Activated T-helper 1 cell treated with anti-CD3 and anti-CD28 coated beads, Interleukin-12 subunit alpha, Interleukin-12 subunit beta, Interleukin-2, Interleukin-4 antibody, amounts not matched to agents 30 ng/mL and 10 ng/mL and 1 ng/mL, durations not matched to agents 14 hours and 24 hours and 36 hours (primary cell): Measurements from ENCODE around the gene SSH2. TPM values are rescaled to one million over a fixed set of nuclear protein-coding genes. Genes with fewer than 3 reads are reported as not detected.
A peak's percentile ranks its signal among the peaks of the same experiment; 100 is the strongest.

ENCODE experiments used
- DNase-seq: peaks from one replicate; pipeline ENCODE4 v3.0.0; 2021; ENCODE audit warnings: low spot score
- H3K27ac Mint-ChIP-seq: one replicate; pipeline ENCODE4 v1.8.0; 2021; ENCODE audit warnings: mild to moderate bottlenecking, mixed read lengths
- H3K27me3 Mint-ChIP-seq: one replicate; pipeline ENCODE4 v1.8.0; 2022; ENCODE audit warnings: mild to moderate bottlenecking, moderate library complexity, mixed read lengths; ENCODE audit not compliant: insufficient read depth
- H3K36me3 Mint-ChIP-seq: one replicate; pipeline ENCODE4 v1.8.0; 2021; ENCODE audit warnings: low read depth, mixed read lengths
- H3K4me1 Mint-ChIP-seq: one replicate; pipeline ENCODE4 v1.8.0; 2021; ENCODE audit warnings: low read depth, mixed read lengths
- H3K4me3 Mint-ChIP-seq: one replicate; pipeline ENCODE4 v1.8.0; 2021; ENCODE audit warnings: mild to moderate bottlenecking, moderate library complexity, mixed read lengths
- H3K9me3 Mint-ChIP-seq: one replicate; pipeline ENCODE4 v1.8.0; 2021; ENCODE audit warnings: mixed read lengths
- intact Hi-C: fragments of 100-400 bp; cut with micrococcal nuclease; formaldehyde crosslinking; loops from one replicate; pipeline ENCODE4 v1.15.1; 2024
- total RNA-seq: library from RNA; stranded (reverse); gene quantifications from 2 replicates; pipeline ENCODE4 v1.2.3, GENCODE V29; 2022

SSH2 gene
- total RNA-seq, 1 donor from 2014 or later, result 43.6 TPM

DNA sequence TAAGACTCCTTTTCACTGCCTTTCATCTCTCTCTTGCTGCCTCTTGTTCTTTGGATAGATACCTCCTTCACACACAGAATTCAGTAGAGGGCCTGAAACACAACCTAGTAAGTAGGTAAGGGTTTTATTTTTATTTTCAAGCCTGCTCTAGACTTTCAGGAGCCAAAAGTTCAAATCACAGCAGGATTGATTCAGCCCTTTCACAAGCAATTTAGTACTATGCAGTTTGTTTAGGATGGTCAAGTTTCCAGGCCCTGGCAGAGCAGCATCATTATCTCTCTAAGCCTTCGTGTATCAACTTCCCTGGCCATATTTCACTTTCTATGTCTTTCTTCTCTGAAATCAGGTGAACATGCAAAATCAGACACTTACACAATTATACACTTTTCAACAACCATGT, 158.5 kb downstream of the SSH2 start:
- no peak overlapping the region for H3K27ac Mint-ChIP-seq
- no peaks in the 10 kb centered on the region for H3K9me3 Mint-ChIP-seq
- H3K27me3 Mint-ChIP-seq, result no peaks in the 10 kb centered on the region
- intact Hi-C loops, result no loop called here
- no peaks in the 10 kb centered on the region for H3K36me3 Mint-ChIP-seq
- H3K4me3 Mint-ChIP-seq, result no peak overlapping the region
- no peak for DNase-seq
- peaks cover 4% of the 10 kb centered on the region for H3K4me1 Mint-ChIP-seq

- DNase-seq, result no peak
- H3K36me3 Mint-ChIP-seq, result no peaks in the 10 kb centered on the region
- H3K27ac Mint-ChIP-seq, result no peak overlapping the region
- H3K4me1 Mint-ChIP-seq, result peaks cover 4% of the 10 kb centered on the region
- intact Hi-C loops, result no loop called here
- H3K4me3 Mint-ChIP-seq, result no peak overlapping the region
- H3K27me3 Mint-ChIP-seq, result no peaks in the 10 kb centered on the region
- H3K9me3 Mint-ChIP-seq, result no peaks in the 10 kb centered on the region
Measured at GRCh38 chr17:29769225-29769624, 160.8 kb downstream of the SSH2 start.

GRCh38 chr17:29766796-29767327, 163.2 kb downstream of the SSH2 start:
- no peak for DNase-seq
- intact Hi-C loops, result no loop called here
- no peaks in the 10 kb centered on the region for H3K9me3 Mint-ChIP-seq
- peaks cover 3% of the 10 kb centered on the region for H3K4me1 Mint-ChIP-seq
- no peaks in the 10 kb centered on the region for H3K27me3 Mint-ChIP-seq
- no peaks in the 10 kb centered on the region for H3K36me3 Mint-ChIP-seq
- no peak overlapping the region for H3K27ac Mint-ChIP-seq
- no peak overlapping the region for H3K4me3 Mint-ChIP-seq

DNA sequence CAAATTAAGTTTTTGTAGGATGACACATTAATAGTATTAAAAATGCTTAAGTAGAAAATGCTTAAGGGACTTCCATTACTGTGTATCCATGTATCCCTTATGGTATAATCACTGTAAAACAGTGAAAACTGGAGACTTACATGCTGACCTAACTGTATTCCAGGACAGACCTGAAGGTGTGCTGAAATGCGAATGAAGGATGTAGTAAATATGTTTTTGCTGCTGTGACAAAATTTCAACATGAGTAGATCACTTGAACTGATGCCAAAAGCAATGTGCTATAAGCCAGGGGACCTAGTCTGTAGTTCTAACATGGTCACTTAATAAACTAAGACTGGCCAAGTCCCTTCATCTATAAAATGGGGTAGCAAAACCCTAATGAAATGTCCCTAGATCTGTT, 165.3 kb downstream of the SSH2 start:
- Mint-ChIP-seq H3K4me3 (no peak overlapping the region), H3K4me1 (peaks cover 13% of the 10 kb centered on the region), H3K27ac (no peak overlapping the region), H3K9me3 (no peaks in the 10 kb centered on the region), H3K27me3 (no peaks in the 10 kb centered on the region), H3K36me3 (no peaks in the 10 kb centered on the region)
- intact Hi-C loops, result loop anchor here (5.0 kb wide), 1 partner anchor 197 kb away; the partner anchor contains the start of genes ABHD15 and TP53I13
- DNase-seq, result no peak

DNA sequence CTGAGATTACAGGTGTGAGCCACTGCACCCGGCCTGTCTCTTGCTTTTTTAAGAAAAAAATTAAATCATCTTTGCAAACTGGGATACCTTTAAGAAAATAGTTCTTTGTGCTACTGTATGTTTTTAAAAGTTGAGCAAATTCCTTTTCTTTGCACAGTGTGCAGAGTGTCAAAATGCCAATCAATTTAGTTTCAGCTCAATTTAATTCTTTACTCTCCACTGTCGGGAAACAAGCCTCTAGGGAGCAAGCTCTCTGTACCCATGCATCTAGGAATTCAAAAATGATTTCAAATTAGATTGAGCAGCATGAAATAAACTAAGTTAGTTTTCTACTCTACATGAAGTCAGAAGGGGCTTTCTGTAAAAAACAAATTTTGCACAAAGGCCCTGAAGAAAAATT, 165.8 kb downstream of the SSH2 start:
- H3K9me3 Mint-ChIP-seq, result no peaks in the 10 kb centered on the region
- intact Hi-C loops, result loop anchor here (5.0 kb wide), 1 partner anchor 197 kb away; the partner anchor contains the start of genes ABHD15 and TP53I13

DNA sequence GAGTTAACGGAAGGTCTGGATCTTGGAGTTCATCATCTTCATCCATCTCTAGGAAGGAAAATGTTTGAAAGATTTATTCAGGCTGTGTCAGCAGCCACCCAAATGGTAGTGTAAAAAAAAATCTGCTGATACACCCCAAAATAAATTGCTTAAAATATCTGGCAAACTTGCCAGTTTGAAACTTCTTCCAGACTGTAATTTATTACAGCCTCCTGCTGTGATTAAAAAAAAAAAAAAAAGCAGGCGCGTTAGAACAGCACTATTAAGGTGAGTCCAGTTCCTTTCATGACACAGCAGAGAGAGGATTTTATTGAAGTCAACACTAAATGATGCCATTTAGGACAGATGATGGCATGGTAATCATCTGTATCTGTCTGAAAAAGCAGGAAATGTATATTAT, 166.8 kb downstream of the SSH2 start:
- intact Hi-C loops, result loop anchor here (5.0 kb wide), 1 partner anchor 196 kb away; the partner anchor contains the start of genes ABHD15 and TP53I13
- Mint-ChIP-seq H3K36me3 (peaks cover 2% of the 10 kb centered on the region), H3K4me1 (peaks cover 22% of the 10 kb centered on the region), H3K27ac (no peak overlapping the region), H3K27me3 (no peaks in the 10 kb centered on the region), H3K4me3 (no peak overlapping the region), H3K9me3 (no peaks in the 10 kb centered on the region)
- DNase-seq, result no peak

More for the DNA sequence above, 165.8 kb downstream of the SSH2 start:
- Mint-ChIP-seq H3K27ac (no peak overlapping the region), H3K36me3 (peaks cover 2% of the 10 kb centered on the region), H3K27me3 (no peaks in the 10 kb centered on the region), H3K4me3 (no peak overlapping the region), H3K4me1 (peaks cover 18% of the 10 kb centered on the region)
- no peak for DNase-seq

DNA sequence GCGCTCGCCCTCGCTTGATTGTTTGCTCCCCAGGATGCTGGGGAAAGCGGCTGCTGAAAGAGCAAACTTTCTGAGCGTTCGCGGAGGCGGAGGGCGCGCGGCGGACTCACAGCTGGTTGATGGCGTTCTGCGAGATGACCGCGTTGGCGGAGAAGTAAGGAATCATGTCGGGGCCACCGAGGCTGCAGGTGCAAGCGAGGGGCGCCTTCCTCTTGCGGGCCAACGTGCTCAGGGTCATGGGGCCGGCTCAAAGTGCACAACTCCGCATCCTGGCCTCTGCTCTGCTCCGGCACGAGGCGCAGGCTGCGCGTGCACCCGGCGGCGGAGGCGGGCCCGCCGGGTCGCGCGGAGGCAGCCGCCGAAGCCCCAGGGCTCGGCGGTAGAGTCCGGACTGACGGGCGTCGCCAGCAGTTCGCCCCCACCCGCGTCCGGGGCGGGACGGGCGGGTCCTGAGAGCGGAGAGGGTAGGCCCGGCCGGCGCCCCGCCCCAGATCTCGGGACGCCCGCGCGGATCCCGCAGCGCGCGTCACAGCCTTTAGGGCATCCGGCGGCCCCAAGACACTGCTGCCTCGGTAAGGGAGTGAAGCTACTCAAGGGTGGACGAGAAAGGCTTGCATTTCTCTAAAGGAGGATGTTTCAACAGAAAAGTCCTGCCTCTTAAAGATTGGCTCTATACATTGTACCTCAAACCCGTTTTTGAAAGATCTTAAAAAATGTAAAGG, 168.8 kb downstream of the SSH2 start:
- Mint-ChIP-seq H3K4me1 (peaks cover 36% of the 10 kb centered on the region), H3K36me3 (peaks cover 3% of the 10 kb centered on the region), H3K27ac (peak overlapping the region; percentile 92), H3K27me3 (no peaks in the 10 kb centered on the region), H3K4me3 (peak overlapping the region; percentile 97), H3K9me3 (no peaks in the 10 kb centered on the region)
- intact Hi-C loops, result loop anchor here (1.0 to 5.0 kb wide), 11 partner anchors 18 to 371 kb away; partner anchors contain the start of genes ABHD15, CORO6, NSRP1 and SSH2
- DNase-seq, result peak; percentile 91

DNA sequence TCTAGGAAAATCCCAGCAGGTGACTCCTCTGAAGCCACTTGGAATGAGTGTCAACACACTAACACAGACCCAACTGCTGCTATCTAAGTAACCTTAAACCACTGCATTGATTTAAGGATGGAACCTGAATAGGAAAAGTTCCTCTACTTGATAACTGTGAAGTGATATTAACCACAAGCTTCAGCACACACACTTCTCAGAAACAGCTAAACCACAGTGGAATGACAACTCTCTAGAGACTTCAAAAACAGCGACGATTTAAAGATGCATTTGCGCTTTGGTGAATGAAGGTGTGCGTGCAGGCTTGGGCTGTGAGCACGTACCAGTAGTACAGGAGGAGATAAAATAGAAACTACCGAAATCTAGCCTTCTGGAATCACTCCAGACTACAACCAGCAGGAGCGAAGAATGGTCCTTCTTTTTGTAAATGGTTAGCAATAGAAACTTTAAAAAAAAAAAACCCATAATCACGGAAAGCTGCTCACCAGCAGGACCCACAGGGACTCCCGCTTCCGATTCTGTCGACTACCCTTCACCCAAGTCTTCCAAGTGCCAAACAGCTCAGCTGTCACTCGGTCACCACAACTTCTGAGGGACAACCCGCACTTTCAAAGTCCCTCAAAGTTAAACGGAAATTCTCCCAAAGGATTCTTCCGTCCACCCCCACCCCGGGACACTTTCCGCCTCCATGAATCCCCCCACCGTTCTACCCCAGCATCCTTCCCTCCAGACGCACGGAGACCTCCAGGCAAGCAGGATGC, 169.6 kb downstream of the SSH2 start:
- H3K9me3 Mint-ChIP-seq, result no peaks in the 10 kb centered on the region
- intact Hi-C loops, result loop anchor here (1.0 to 5.0 kb wide), 11 partner anchors 19 to 370 kb away; partner anchors contain the start of genes ABHD15, CORO6, NSRP1 and SSH2
- peak; percentile 54 for DNase-seq
- no peaks in the 10 kb centered on the region for H3K27me3 Mint-ChIP-seq
- H3K27ac Mint-ChIP-seq, result peak overlapping the region; percentile 92
- H3K4me3 Mint-ChIP-seq, result peak overlapping the region; percentile 97
- peaks cover 36% of the 10 kb centered on the region for H3K4me1 Mint-ChIP-seq
- peaks cover 3% of the 10 kb centered on the region for H3K36me3 Mint-ChIP-seq

DNA sequence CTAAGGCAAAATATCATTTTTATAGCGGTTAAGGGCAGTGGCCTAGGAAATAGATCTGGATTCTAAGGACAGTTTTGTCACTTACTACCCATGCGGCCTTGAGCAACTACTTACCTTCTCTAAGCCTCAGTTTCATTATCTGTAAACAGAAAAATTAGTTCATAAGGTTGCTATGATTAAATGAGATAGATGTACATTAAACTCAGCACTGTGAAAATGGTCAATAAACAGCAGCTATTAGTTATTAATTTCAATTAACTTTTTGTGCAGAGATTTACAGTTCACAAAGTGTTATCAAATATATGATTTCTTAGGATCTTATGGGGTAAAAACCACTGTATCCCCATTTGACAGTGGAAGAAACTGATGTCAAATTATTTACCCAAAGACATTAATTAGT, 171.8 kb downstream of the SSH2 start:
- Mint-ChIP-seq H3K27me3 (no peaks in the 10 kb centered on the region), H3K27ac (no peak overlapping the region), H3K4me1 (peaks cover 40% of the 10 kb centered on the region), H3K4me3 (peak overlapping the region; percentile 74), H3K9me3 (no peaks in the 10 kb centered on the region), H3K36me3 (peaks cover 3% of the 10 kb centered on the region)
- DNase-seq, result no peak
- intact Hi-C loops, result no loop called here

DNA sequence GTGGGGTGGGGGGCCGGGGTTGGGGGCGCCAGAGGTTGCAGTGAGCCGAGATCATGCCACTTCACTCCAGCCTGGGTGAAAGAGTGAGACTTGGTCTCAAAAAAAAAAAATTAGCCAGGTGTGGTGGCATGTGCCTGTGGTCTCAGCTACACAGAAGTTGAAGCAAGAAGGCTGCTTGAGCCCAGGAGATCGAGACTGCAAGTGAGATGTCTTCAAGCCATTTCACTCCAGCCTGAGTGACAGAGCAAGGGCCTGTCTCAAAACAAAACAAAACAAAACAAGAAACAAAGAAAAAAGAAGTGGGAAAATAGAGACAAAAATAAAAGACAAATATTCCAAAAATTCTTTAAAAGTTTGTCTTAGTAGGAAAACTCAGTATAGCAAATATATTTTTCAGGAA, 172.2 kb downstream of the SSH2 start:
- peak overlapping the region; percentile 9 for H3K27ac Mint-ChIP-seq
- peaks cover 41% of the 10 kb centered on the region for H3K4me1 Mint-ChIP-seq
- no peaks in the 10 kb centered on the region for H3K9me3 Mint-ChIP-seq
- no peak for DNase-seq
- peaks cover 5% of the 10 kb centered on the region for H3K36me3 Mint-ChIP-seq
- no peaks in the 10 kb centered on the region for H3K27me3 Mint-ChIP-seq
- H3K4me3 Mint-ChIP-seq, result peak overlapping the region; percentile 74
- intact Hi-C loops, result no loop called here

DNA sequence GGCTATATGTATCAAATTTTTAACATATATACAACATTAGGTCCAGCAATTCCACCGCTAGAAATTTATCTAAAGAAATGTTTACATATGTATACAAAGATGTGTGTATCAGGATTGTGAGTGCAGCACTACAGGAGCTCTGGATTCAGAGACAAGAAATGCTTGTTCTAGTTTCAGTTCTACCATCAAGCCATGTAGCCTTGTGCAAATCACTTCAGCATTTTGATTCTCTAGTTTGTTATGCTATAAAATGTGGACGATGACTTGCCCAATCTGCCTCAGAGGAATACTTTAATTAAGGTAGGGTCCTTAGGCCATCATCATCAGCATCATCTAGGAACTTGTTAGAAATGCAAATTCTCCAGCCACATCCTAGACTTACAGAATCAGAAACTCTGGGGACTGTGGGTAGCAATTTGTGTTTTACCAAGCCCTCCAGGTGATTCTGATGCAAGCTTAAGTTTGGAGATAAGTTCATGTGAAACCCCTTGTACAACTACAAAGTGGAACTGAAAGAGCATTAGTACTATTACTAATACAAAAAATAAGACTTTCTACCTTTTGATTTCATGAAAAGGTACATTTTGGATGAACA, 176.1 kb downstream of the SSH2 start:
- peaks cover 28% of the 10 kb centered on the region for H3K4me1 Mint-ChIP-seq
- H3K9me3 Mint-ChIP-seq, result no peaks in the 10 kb centered on the region
- H3K36me3 Mint-ChIP-seq, result peaks cover 14% of the 10 kb centered on the region
- H3K4me3 Mint-ChIP-seq, result no peak overlapping the region
- no peaks in the 10 kb centered on the region for H3K27me3 Mint-ChIP-seq
- H3K27ac Mint-ChIP-seq, result no peak overlapping the region
- intact Hi-C loops, result loop anchor here (2.0 kb wide), 1 partner anchor 25 kb away; no protein-coding TSS in a partner anchor
- DNase-seq, result no peak

DNA sequence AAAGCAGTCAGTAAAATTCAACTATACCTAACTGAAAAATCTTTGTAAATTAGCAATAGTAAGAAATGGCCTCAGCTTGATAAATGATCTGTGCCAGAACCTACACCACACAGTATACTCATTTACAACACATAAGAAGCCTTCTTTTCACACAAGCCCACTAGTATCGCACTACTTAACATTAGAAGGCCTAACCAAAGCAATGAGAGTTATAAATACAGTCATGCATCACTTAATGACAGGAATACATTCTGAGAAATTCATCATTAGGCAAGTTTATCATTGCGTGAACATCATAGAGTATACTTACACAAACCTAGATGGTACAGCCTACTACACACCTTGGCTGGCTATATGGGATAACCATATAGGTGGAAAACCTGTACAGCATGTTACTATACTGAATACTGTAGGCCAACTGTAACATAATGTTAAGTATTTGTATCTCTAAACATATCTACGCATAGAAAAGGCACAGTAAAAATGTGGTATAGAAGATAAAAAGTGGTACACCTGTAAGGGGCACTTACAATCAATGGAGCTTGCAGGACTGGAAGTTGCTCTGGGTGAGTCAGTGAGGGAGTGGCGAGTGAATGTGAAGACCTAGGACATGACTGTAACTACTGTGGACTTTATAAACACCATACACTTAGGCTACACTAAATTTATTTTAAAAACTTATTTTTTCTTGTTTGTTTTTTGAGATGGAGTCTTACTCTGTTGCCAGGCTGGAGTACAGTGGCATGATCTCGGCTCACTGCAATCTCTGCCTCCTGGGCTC, 180.8 kb downstream of the SSH2 start:
- Mint-ChIP-seq H3K27ac (no peak overlapping the region), H3K4me3 (no peak overlapping the region), H3K27me3 (no peaks in the 10 kb centered on the region), H3K36me3 (peaks cover 15% of the 10 kb centered on the region), H3K4me1 (peaks cover 36% of the 10 kb centered on the region), H3K9me3 (no peaks in the 10 kb centered on the region)
- no peak for DNase-seq
- intact Hi-C loops, result no loop called here
